Uterus (tissue), 2 donors: ENCODE results near the gene CHST8.

Experiments used
- POLR2A ChIP-seq, 2 donors: fragments of 450-650 bp; IDR thresholded peaks; one replicate each; pipeline ENCODE4 v1.6.1; 2016; ENCODE audit warnings: antibody characterized with exemption in 2 of 2, mild to moderate bottlenecking in 1 of 2, moderate library complexity in 1 of 2
- TF ChIP-seq, protein P1 (sequence below), 4 experiments: fragments of 200-600 bp in 2 of 4; fragments of 450-650 bp in 2 of 4; sonication (generic) in 2 of 4; IDR thresholded peaks; one replicate each; pipeline ENCODE4 v1.5.1; 2016 to 2019; ENCODE audit warnings: antibody characterized with exemption in 4 of 4, mild to moderate bottlenecking in 2 of 4, moderate library complexity in 1 of 4

- TF ChIP-seq, protein P1, sequence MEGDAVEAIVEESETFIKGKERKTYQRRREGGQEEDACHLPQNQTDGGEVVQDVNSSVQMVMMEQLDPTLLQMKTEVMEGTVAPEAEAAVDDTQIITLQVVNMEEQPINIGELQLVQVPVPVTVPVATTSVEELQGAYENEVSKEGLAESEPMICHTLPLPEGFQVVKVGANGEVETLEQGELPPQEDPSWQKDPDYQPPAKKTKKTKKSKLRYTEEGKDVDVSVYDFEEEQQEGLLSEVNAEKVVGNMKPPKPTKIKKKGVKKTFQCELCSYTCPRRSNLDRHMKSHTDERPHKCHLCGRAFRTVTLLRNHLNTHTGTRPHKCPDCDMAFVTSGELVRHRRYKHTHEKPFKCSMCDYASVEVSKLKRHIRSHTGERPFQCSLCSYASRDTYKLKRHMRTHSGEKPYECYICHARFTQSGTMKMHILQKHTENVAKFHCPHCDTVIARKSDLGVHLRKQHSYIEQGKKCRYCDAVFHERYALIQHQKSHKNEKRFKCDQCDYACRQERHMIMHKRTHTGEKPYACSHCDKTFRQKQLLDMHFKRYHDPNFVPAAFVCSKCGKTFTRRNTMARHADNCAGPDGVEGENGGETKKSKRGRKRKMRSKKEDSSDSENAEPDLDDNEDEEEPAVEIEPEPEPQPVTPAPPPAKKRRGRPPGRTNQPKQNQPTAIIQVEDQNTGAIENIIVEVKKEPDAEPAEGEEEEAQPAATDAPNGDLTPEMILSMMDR (IDR thresholded peaks at IDR 0.05): no peak
- no peak for TF ChIP-seq POLR2A (IDR thresholded peaks at IDR 0.05)
These were observed 38.8 kb downstream of the CHST8 start for GRCh38 chr19:33660410-33661124.
